ENCODE data around the gene MAPK13.
"Not testable (repeated sequence)": the region's sequence is repeated elsewhere in the genome, so short reads cannot be mapped to it uniquely, and the experiment has no call there.

The MAPK13 gene

GRCh38 chr6:36128073-36128472 is 2.2 kb upstream of the MAPK13 start:
- DNase-seq (ENCODE audit: low spot score): no peak

GRCh38 chr6:36128793-36129192 is 1.5 kb upstream of the MAPK13 start:
- DNase-seq (ENCODE audit: low spot score): no peak

- DNase-seq (ENCODE audit: low spot score): not testable (repeated sequence)
Observed at GRCh38 chr6:36129334-36129733, 979 bp upstream of the MAPK13 start.

- peak; percentile 70 for DNase-seq (ENCODE audit: low spot score)
Observed at GRCh38 chr6:36130667-36131510, 576 bp downstream of the MAPK13 start.

- peak; percentile 60 for DNase-seq (ENCODE audit: low spot score)
Observed at GRCh38 chr6:36131511-36132245, 1.4 kb downstream of the MAPK13 start.

GRCh38 chr6:36132246-36132895 is 2.1 kb downstream of the MAPK13 start:
- no peak for DNase-seq (ENCODE audit: low spot score)

GRCh38 chr6:36133148-36133547 is 2.8 kb downstream of the MAPK13 start:
- DNase-seq (ENCODE audit: low spot score): no peak

- DNase-seq (ENCODE audit: low spot score): no peak
Observed at GRCh38 chr6:36133912-36134311, 3.6 kb downstream of the MAPK13 start.

- no peak for DNase-seq (ENCODE audit: low spot score)
Observed at GRCh38 chr6:36135053-36135731, 4.9 kb downstream of the MAPK13 start.

GRCh38 chr6:36136034-36136433 is 5.7 kb downstream of the MAPK13 start:
- DNase-seq (ENCODE audit: low spot score): no peak

GRCh38 chr6:36136551-36136950 is 6.2 kb downstream of the MAPK13 start:
- DNase-seq (ENCODE audit: low spot score): no peak

GRCh38 chr6:36138667-36139066 is 8.4 kb downstream of the MAPK13 start:
- DNase-seq (ENCODE audit: low spot score): no peak

GRCh38 chr6:36139431-36139830 is 9.1 kb downstream of the MAPK13 start:
- no peak for DNase-seq (ENCODE audit: low spot score)

- no peak for DNase-seq (ENCODE audit: low spot score)
Observed at GRCh38 chr6:36139991-36140710, 9.8 kb downstream of the MAPK13 start.

GRCh38 chr6:36141091-36141490 is 10.8 kb downstream of the MAPK13 start:
- DNase-seq (ENCODE audit: low spot score): no peak

GRCh38 chr6:36141961-36142360 is 11.6 kb downstream of the MAPK13 start:
- DNase-seq (ENCODE audit: low spot score): no peak

- DNase-seq (ENCODE audit: low spot score): no peak
Observed at GRCh38 chr6:36142971-36143838, 12.9 kb downstream of the MAPK13 start.

- no peak for DNase-seq (ENCODE audit: low spot score)
Observed at GRCh38 chr6:36145495-36145894, 15.2 kb downstream of the MAPK13 start.

- no peak for DNase-seq (ENCODE audit: low spot score)
Observed at GRCh38 chr6:36147294-36147693, 17.0 kb downstream of the MAPK13 start.

- no peak for DNase-seq (ENCODE audit: low spot score)
Observed at GRCh38 chr6:36149476-36149875, 19.2 kb downstream of the MAPK13 start.

- no peak for DNase-seq (ENCODE audit: low spot score)
Observed at GRCh38 chr6:36150283-36150682, 20.0 kb downstream of the MAPK13 start.

Data from kidney tubule cell (primary cell).